SKM-1 treated with dmso at 0.1 percent for 144 hours (cell line): Measurements from ENCODE around the gene SLC17A1.
A peak's percentile ranks its signal among the peaks of the same experiment; 100 is the strongest.
"Not testable (repeated sequence)": the region's sequence is repeated elsewhere in the genome, so short reads cannot be mapped to it uniquely, and the experiment has no call there.

Source experiments
- DNase-seq: peaks from one replicate; lab custom pipeline; 2025; ENCODE audit not compliant: unreplicated experiment; lab: John Stamatoyannopoulos, UW

SLC17A1 gene

GRCh38 chr6:25757936-25758642 is 73.8 kb downstream of the SLC17A1 start:
- DNase-seq, result no peak

GRCh38 chr6:25756382-25757363 is 75.2 kb downstream of the SLC17A1 start:
- peak; percentile 13 for DNase-seq

GRCh38 chr6:25755483-25755882 is 76.4 kb downstream of the SLC17A1 start:
- DNase-seq, result no peak

- DNase-seq, result no peak
These were observed 77.3 kb downstream of the SLC17A1 start, which contains the start of gene SLC17A4 for GRCh38 chr6:25754535-25754934. TSS of gene SLC17A4 (plus strand) at chr6:25754742. CDS start at chr6:25761963, 7,221 bp downstream.

- no peak for DNase-seq
These were observed 78.8 kb downstream of the SLC17A1 start for GRCh38 chr6:25753079-25753478.

GRCh38 chr6:25750906-25751305 is 80.9 kb downstream of the SLC17A1 start:
- DNase-seq, result no peak

- peak; percentile 86 for DNase-seq
These were observed 82.0 kb downstream of the SLC17A1 start for GRCh38 chr6:25749837-25750236.

GRCh38 chr6:25748601-25749517 is 83.0 kb downstream of the SLC17A1 start:
- DNase-seq, result not testable (repeated sequence)

- DNase-seq, result no peak
These were observed 83.8 kb downstream of the SLC17A1 start for GRCh38 chr6:25748049-25748448.

GRCh38 chr6:25747477-25747876 is 84.4 kb downstream of the SLC17A1 start:
- DNase-seq, result no peak

GRCh38 chr6:25746968-25747367 is 84.9 kb downstream of the SLC17A1 start:
- no peak for DNase-seq

- no peak for DNase-seq
These were observed 86.0 kb downstream of the SLC17A1 start for GRCh38 chr6:25745836-25746235.

GRCh38 chr6:25743868-25744267 is 88.0 kb downstream of the SLC17A1 start:
- no peak for DNase-seq

GRCh38 chr6:25735261-25735660 is 96.6 kb downstream of the SLC17A1 start:
- DNase-seq, result no peak
